IMR-90 (cell line): ENCODE data around the gene ANKRD11. TPM values are rescaled to one million over a fixed set of nuclear protein-coding genes. Genes with fewer than 3 reads are reported as not detected.

Experiments
- ATAC-seq: fragments of 200-7000 bp; cut with Tn5 transposase; 2 replicates; pipeline ENCODE4 v1.9.1; 2020; ENCODE audit warnings: low read depth, mild to moderate bottlenecking, moderate library complexity
- BruUV-seq: library from RNA; stranded (reverse); fragments of 400-500 nt; replicated peaks from 2 replicates; lab custom pipeline; 2021; lab: Mats Ljungman, UMichigan
- CTCF ChIA-PET: fragments of 300-600 bp; formaldehyde crosslinking; extraction: SDS; loops from one replicate; lab custom pipeline; 2021; ENCODE audit warnings: antibody characterized with exemption; lab: Yijun Ruan, JAX
- POLR2A ChIA-PET: fragments of 300-600 bp; sonication (Branson Sonifier 250); formaldehyde crosslinking; loops from one replicate; lab custom pipeline; 2022; ENCODE audit warnings: antibody characterized with exemption; ENCODE audit not compliant: unreplicated experiment; lab: Charles Lee
- DNase-seq: peaks from one replicate; pipeline ENCODE4 v3.0.0; 2013
- H2AFZ ChIP-seq: replicated peaks from 2 replicates; pipeline ENCODE3; 2013; ENCODE audit warnings: low read length, mild to moderate bottlenecking; ENCODE audit not compliant: poor library complexity
- H2AK5ac ChIP-seq: 2 replicates; pipeline ENCODE4 v1.6.1; 2013; ENCODE audit warnings: low read depth, low read length, inconsistent platforms
- H2AK9ac ChIP-seq: replicated peaks from 2 replicates; pipeline ENCODE3; 2013; ENCODE audit warnings: mild to moderate bottlenecking, low read depth, low read length, moderate library complexity; ENCODE audit not compliant: poor library complexity
- H2BK120ac ChIP-seq: 2 replicates; pipeline ENCODE4 v1.6.1; 2013; ENCODE audit warnings: low read depth, low read length, inconsistent platforms
- H2BK15ac ChIP-seq: 3 replicates; pipeline ENCODE4 v1.6.1; 2013; ENCODE audit warnings: low read depth, low read length, inconsistent platforms
- H2BK20ac ChIP-seq: 2 replicates; pipeline ENCODE4 v1.6.1; 2013; ENCODE audit warnings: low read depth, mild to moderate bottlenecking, inconsistent platforms, low read length, moderate library complexity
- H2BK5ac ChIP-seq: 2 replicates; pipeline ENCODE4 v1.6.1; 2013; ENCODE audit warnings: mild to moderate bottlenecking, low read depth, low read length, inconsistent platforms; ENCODE audit not compliant: poor library complexity, severe bottlenecking
- H3K14ac ChIP-seq: replicated peaks from 2 replicates; pipeline ENCODE4 v1.6.1; 2013; ENCODE audit warnings: low read depth, low read length, inconsistent platforms
- H3K18ac ChIP-seq: 2 replicates; pipeline ENCODE4 v1.6.1; 2013; ENCODE audit warnings: low read depth, low read length, control low read depth
- H3K23ac ChIP-seq: 2 replicates; pipeline ENCODE4 v1.6.1; 2013; ENCODE audit warnings: low read depth, low read length, inconsistent platforms
- H3K27ac ChIP-seq: 2 replicates; pipeline ENCODE4 v1.5.1; 2013; ENCODE audit warnings: mild to moderate bottlenecking, control low read depth, low read length; ENCODE audit not compliant: insufficient read depth
- H3K27me3 ChIP-seq: 2 replicates; pipeline ENCODE4 v1.6.1; 2013; ENCODE audit warnings: low read length; ENCODE audit not compliant: control insufficient read depth, insufficient read depth
- H3K36me3 ChIP-seq: 2 replicates; pipeline ENCODE4 v1.6.1; 2013; ENCODE audit warnings: low read length, mixed read lengths; ENCODE audit not compliant: control insufficient read depth, insufficient read depth
- H3K4ac ChIP-seq: 2 replicates; pipeline ENCODE4 v1.6.1; 2013; ENCODE audit warnings: low read depth, low read length, inconsistent platforms
- H3K4me1 ChIP-seq: 2 replicates; pipeline ENCODE4 v1.6.1; 2013; ENCODE audit warnings: low read length, mixed read lengths; ENCODE audit not compliant: control insufficient read depth, insufficient read depth
- H3K4me2 ChIP-seq: 2 replicates; pipeline ENCODE4 v1.6.1; 2013; ENCODE audit warnings: low read depth, mild to moderate bottlenecking, control low read depth, low read length, moderate library complexity
- H3K4me3 ChIP-seq: 2 replicates; pipeline ENCODE4 v1.5.1; 2013; ENCODE audit warnings: low read depth, mild to moderate bottlenecking, control low read depth, low read length, moderate library complexity; ENCODE audit not compliant: insufficient read depth
- H3K56ac ChIP-seq: 2 replicates; pipeline ENCODE4 v1.6.1; 2013; ENCODE audit warnings: low read length, inconsistent platforms; ENCODE audit not compliant: insufficient read depth; ENCODE audit errors: extremely low read depth
- H3K79me1 ChIP-seq, 2 experiments: 2 replicates each; pipeline ENCODE4 v1.6.1; 2013; ENCODE audit warnings: low read length in 2 of 2, inconsistent platforms in 1 of 2, low read depth in 1 of 2
- H3K9ac ChIP-seq: 2 replicates; pipeline ENCODE4 v1.6.1; 2013; ENCODE audit warnings: low read depth, low read length, control low read depth
- H3K9me1 ChIP-seq: 2 replicates; pipeline ENCODE4 v1.6.1; 2013; ENCODE audit warnings: low read length, inconsistent platforms; ENCODE audit not compliant: insufficient read depth
- H3K9me3 ChIP-seq: 2 replicates; pipeline ENCODE4 v1.6.1; 2013; ENCODE audit warnings: low read length; ENCODE audit not compliant: control insufficient read depth, insufficient read depth
- H4K20me1 ChIP-seq: 2 replicates; pipeline ENCODE4 v1.6.1; 2013; ENCODE audit warnings: low read length, inconsistent platforms; ENCODE audit not compliant: insufficient read depth
- H4K5ac ChIP-seq: 2 replicates; pipeline ENCODE4 v1.6.1; 2013; ENCODE audit warnings: mild to moderate bottlenecking, low read depth, low read length, control low read depth
- H4K8ac ChIP-seq, 2 experiments: 2 replicates each; pipeline ENCODE4 v1.6.1; 2013; ENCODE audit warnings: low read depth in 2 of 2, low read length in 2 of 2, control low read depth in 1 of 2, inconsistent platforms in 1 of 2
- H4K91ac ChIP-seq: 2 replicates; pipeline ENCODE4 v1.6.1; 2013; ENCODE audit warnings: low read depth, low read length, inconsistent platforms; ENCODE audit not compliant: insufficient read depth
- CEBPB ChIP-seq: IDR thresholded peaks from 2 replicates; pipeline ENCODE4 v1.6.1; 2012; ENCODE audit warnings: low read depth, low read length, improper control_type of control experiment
- CHD1 ChIP-seq: IDR thresholded peaks from 2 replicates; pipeline ENCODE4 v1.6.1; 2012; ENCODE audit warnings: low read depth, low read length, improper control_type of control experiment
- CTCF ChIP-seq: conservative IDR thresholded peaks from 2 replicates; pipeline ENCODE4 v1.5.1; 2012; ENCODE audit warnings: mild to moderate bottlenecking, low read depth, low read length, improper control_type of control experiment
- FOS ChIP-seq: fragments of 150-350 bp; IDR thresholded peaks from 2 replicates; pipeline ENCODE4 v1.6.1; 2016; ENCODE audit warnings: low read depth, low read length
- MAFK ChIP-seq: IDR thresholded peaks from 2 replicates; pipeline ENCODE4 v1.6.1; 2012; ENCODE audit warnings: low read depth, low read length, improper control_type of control experiment
- MAZ ChIP-seq: IDR thresholded peaks from 2 replicates; pipeline ENCODE4 v1.6.1; 2012; ENCODE audit warnings: low read depth, mild to moderate bottlenecking, low read length, improper control_type of control experiment, moderate library complexity, borderline replicate concordance
- MXI1 ChIP-seq: IDR thresholded peaks from 2 replicates; pipeline ENCODE4 v1.6.1; 2012; ENCODE audit warnings: low read depth, mild to moderate bottlenecking, low read length, moderate library complexity, borderline replicate concordance
- POLR2A ChIP-seq: IDR thresholded peaks from 2 replicates; pipeline ENCODE4 v1.6.1; 2012; ENCODE audit warnings: mild to moderate bottlenecking, low read depth, low read length
- RAD21 ChIP-seq: IDR thresholded peaks from 2 replicates; pipeline ENCODE4 v1.6.1; 2012; ENCODE audit warnings: low read length, improper control_type of control experiment
- RFX5 ChIP-seq: IDR thresholded peaks from 2 replicates; pipeline ENCODE4 v1.8.0; 2012; ENCODE audit warnings: low read depth, mild to moderate bottlenecking, low read length, moderate library complexity
- SMC3 ChIP-seq: fragments of 150-350 bp; IDR thresholded peaks from 2 replicates; pipeline ENCODE4 v1.6.1; 2016; ENCODE audit warnings: low read depth, mild to moderate bottlenecking, antibody characterized with exemption, low read length, moderate library complexity
- WGBS, 2 experiments: methylation state at CpG; one replicate each; pipeline versions ENCODE4 v1.1.5 to v1.1.7; 2013; ENCODE audit warnings: missing lambda C conversion rate in 2 of 2; ENCODE audit not compliant: insufficient read length in 1 of 2; ENCODE audit errors: extremely low coverage in 2 of 2; 5-methylcytosine and 5-hydroxymethylcytosine counted together
- dilution Hi-C: fragments of 300-500 bp; cut with HindIII; formaldehyde crosslinking; loops from one replicate; pipeline ENCODE4 v1.14.3; 2018; ENCODE audit warnings: low sequenced_read_pairs; ENCODE audit not compliant: unreplicated experiment
- in situ Hi-C: fragments of 300-500 bp; cut with MboI; formaldehyde crosslinking; loops from 3 replicates; pipeline ENCODE4 v1.14.3; 2019; ENCODE audit warnings: low sequenced_read_pairs, inconsistent platforms, mixed read lengths
- intact Hi-C: fragments of 100-400 bp; cut with micrococcal nuclease; formaldehyde crosslinking; loops from 2 replicates; pipeline ENCODE4 v1.10.0; 2022
- polyA plus RNA-seq, 3 experiments: library from polyadenylated mRNA; depleted of rRNA; stranded (reverse); fragments of >200 nt; gene quantifications; 2 replicates each; pipeline ENCODE4 v1.2.3, GENCODE V29; 2012; ENCODE audit warnings: low replicate concordance in 1 of 3
- total RNA-seq: library from RNA; depleted of rRNA; stranded (reverse); fragments of >200 nt; gene quantifications from 2 replicates; pipeline ENCODE4 v1.2.3, GENCODE V29; 2012
- TF ChIP-seq, protein P1 (sequence below): fragments of 150-350 bp; IDR thresholded peaks from 2 replicates; pipeline ENCODE4 v1.6.1; 2016; ENCODE audit warnings: low read depth, mild to moderate bottlenecking, low read length, moderate library complexity, borderline replicate concordance
- TF ChIP-seq, protein P2 (sequence below): fragments of 150-350 bp; IDR thresholded peaks from 2 replicates; pipeline ENCODE4 v1.6.1; 2017; ENCODE audit warnings: mild to moderate bottlenecking, antibody characterized with exemption, low read length, low read depth

Gene ANKRD11
- total and polyA plus RNA-seq, 2 of the 4 experiments (the other 2 are of a cell fraction), result 46.8 to 71.9 TPM

GRCh38 chr16:89381788-89382187, 108.6 kb downstream of the ANKRD11 start:
- in situ Hi-C loops, result no loop called here
- Histone ChIP-seq H3K4me3 (no peak overlapping the region), H3K14ac (no peak overlapping the region), H4K91ac (no peak overlapping the region), H3K27ac (no peak overlapping the region), H3K9me3 (no peaks in the 10 kb centered on the region), H3K4me2 (no peak overlapping the region), H2BK20ac (no peak overlapping the region), H3K36me3 (no peaks in the 10 kb centered on the region), H2BK5ac (no peak overlapping the region), H3K9ac (no peak overlapping the region), H3K9me1 (peaks cover 50% of the 10 kb centered on the region), H2BK15ac (no peak overlapping the region), H4K8ac (no peak overlapping the region), H2AK9ac (no peak overlapping the region), H3K79me1 (peaks cover 6 to 96% of the 10 kb centered on the region in 2 experiments; a peak in 3 of 4 replicates), H3K56ac (no peak overlapping the region), H3K23ac (peak overlapping the region; percentile 29; the same call in 1 of the 2 replicates), H3K18ac (no peak overlapping the region), H3K27me3 (no peaks in the 10 kb centered on the region), H3K4me1 (peaks cover 16% of the 10 kb centered on the region), H4K5ac (no peak overlapping the region), H2AK5ac (no peak overlapping the region), H2AFZ (no peak overlapping the region), H4K20me1 (peaks cover 100% of the 10 kb centered on the region), H2BK120ac (no peak overlapping the region), H3K4ac (no peak overlapping the region; the same call in 1 of the 2 replicates)
- dilution Hi-C loops, result no loop called here
- WGBS, 2 experiments, result 60% methylated on average over 2 of the region's 14 CpGs; no CpG with 5 or more reads in 1 of the 2 experiments
- no TSS peak for BruUV-seq
- CTCF ChIA-PET, result no interaction called here
- POLR2A ChIA-PET, result interaction anchor here (0.7 kb wide), 1 partner anchor 107 kb away, joined by 22 read pairs; no protein-coding TSS in a partner anchor
- intact Hi-C loops, result loop anchor here (2.0 kb wide), 1 partner anchor 49 kb away; no protein-coding TSS in a partner anchor
- TF ChIP-seq CEBPB (no peak), MAZ (no peak), RFX5 (no peak), CHD1 (no peak), POLR2A (no peak), MAFK (no peak), CTCF (no peak), FOS (no peak), MXI1 (no peak), SMC3 (no peak), RAD21 (no peak)
- TF ChIP-seq, protein P1, sequence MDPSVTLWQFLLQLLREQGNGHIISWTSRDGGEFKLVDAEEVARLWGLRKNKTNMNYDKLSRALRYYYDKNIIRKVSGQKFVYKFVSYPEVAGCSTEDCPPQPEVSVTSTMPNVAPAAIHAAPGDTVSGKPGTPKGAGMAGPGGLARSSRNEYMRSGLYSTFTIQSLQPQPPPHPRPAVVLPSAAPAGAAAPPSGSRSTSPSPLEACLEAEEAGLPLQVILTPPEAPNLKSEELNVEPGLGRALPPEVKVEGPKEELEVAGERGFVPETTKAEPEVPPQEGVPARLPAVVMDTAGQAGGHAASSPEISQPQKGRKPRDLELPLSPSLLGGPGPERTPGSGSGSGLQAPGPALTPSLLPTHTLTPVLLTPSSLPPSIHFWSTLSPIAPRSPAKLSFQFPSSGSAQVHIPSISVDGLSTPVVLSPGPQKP, result no peak
- TF ChIP-seq, protein P2, sequence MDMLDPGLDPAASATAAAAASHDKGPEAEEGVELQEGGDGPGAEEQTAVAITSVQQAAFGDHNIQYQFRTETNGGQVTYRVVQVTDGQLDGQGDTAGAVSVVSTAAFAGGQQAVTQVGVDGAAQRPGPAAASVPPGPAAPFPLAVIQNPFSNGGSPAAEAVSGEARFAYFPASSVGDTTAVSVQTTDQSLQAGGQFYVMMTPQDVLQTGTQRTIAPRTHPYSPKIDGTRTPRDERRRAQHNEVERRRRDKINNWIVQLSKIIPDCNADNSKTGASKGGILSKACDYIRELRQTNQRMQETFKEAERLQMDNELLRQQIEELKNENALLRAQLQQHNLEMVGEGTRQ, result no peak
- DNase-seq (no peak), ATAC-seq (no peak)
